OCI-M2 (cell line): Measurements from ENCODE around the gene WNT5A.

Experiments
- DNase-seq: peaks from one replicate; lab custom pipeline; 2025; ENCODE audit not compliant: unreplicated experiment; lab: John Stamatoyannopoulos, UW

Gene WNT5A

DNA sequence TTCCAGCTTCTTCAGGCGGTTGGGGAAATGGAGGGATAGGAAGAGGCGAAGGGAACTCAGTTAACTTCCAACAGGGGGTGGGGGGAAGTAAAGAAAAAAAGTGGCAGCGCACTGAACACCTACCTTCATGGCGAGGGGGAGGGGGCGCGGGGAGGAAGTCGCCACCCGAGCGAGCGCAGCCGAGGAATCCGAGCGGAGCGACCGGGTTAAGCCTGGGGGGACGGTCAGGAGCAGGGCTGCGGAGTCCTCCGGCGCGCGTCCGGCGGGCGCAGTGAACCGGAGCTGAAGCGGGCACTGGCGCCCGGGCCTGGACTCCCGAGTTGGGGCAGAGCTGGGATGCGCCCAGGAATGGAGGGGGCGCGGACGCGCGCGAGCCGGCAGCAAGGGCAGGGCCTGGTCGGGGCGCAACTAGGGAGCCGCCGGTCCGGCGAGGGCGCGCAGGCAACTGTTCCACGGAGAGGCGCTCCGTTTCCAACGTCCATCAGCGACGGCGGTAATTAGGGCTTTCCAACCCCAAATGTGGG, at the start of gene WNT5A:
WNT5A (minus strand) TSS at position 450 of the 524 bp plus-strand sequence; CDS start at position 129, 321 bp downstream.
- no peak for DNase-seq

DNA sequence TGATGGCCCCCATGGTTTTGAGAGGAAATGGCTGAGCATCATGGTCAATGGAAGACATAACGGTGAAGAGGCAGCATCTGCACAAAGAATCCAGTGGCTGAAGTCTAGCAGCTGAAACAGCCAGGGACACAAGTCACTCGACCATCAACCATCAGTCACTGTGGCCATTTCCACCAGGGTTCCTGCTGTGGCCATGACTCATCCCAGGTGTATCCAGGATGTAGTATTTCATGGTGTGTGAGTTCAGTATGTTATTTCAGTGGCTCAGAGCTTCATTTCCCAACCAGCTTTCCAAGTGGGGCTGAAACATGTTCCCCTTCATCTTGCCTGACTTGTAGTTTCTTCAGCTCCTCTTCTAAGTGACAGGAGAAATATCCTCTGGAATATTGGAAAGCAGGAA, 47.8 kb upstream of the WNT5A start:
- no peak for DNase-seq

DNA sequence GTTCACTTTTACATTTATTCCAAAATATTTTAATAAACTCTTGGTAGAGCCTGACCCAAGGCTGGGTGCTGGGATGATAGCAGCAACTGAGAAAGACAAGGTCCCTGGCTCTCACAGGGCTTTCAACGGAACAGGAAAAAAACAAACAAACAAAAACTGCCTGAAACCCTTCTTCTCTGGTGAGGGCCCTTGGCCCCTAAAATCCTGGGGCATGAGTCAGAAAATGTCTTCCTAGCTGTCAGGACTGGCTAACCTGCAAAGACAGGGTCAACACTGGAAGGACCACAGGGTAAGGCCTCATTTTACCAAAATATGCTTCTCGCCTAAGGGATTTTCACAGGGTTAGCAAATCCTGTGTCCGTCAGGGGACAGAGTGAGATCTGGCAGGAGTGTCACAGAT, 45.7 kb upstream of the WNT5A start:
- no peak for DNase-seq

DNA sequence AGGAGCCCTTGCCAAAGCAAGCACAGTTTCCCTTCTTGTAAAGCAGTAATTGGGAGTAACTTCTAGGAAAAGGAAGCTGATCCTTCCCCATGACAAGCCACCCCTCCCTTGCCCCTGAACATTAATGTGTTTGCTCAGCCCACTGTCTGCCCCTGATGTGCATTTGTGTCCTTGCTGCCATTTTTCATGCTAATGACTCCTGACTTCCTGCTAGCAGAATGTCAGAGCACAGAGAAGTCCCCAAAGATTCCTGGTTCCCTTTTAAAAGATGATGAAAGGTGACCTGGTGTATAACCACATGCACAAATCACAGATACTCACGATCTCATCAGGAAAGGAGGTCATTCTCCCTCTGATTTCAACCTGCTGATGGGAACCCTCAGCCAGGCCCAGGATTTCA, 44.2 kb upstream of the WNT5A start:
- no peak for DNase-seq

DNA sequence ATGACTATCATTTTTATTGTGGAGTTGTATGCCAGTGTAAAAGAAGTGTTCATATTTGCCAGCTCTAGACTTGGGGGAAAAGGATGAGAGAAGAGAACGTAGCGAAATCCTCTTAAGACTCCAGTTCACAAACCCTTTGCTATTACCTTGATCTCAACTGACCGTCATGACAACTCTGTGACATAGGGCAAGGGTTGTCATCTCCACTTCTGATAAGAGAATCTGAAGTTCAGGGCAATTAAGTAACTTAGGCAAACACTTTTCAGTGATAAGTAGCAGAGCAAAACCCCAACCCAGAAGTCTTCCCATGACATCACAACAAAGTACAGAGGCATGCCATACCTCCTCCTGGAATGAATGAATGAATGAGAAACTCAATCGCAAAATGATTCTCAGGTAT, 40.3 kb upstream of the WNT5A start:
- no peak for DNase-seq

DNA sequence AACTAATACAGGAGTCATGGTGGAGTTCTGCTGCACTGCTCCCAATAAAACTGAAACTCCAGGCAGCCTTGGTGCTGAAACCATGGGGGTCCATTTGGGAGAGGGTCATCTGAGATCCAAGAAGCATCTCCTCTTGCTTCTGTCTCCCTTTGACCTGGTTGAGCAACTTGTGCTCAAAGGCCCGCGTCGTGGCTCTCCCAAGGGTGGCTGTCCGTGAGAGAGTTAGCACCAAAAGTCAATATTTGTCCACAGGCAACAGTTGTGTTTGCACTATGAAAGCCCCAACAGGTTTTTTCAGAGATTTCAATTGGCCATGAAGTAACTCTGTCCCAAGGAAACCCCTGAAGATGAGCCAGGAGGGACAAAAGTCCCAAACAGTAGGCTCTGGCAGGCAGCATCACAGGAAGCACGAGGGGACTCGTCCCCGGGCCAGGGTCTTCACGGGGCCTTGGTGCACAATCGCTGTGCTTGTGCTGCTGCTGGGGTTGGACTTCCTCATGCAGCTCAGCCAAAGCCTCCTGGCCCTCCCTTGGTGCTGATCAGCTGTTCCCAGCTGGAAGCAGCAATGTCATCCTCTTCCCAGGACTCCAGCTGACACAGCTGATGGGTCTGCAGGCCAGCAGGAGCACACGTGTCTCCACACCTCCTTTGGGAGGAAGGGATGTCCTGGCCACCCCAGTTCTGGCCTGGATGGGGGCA, 39.4 kb upstream of the WNT5A start:
- no peak for DNase-seq

DNA sequence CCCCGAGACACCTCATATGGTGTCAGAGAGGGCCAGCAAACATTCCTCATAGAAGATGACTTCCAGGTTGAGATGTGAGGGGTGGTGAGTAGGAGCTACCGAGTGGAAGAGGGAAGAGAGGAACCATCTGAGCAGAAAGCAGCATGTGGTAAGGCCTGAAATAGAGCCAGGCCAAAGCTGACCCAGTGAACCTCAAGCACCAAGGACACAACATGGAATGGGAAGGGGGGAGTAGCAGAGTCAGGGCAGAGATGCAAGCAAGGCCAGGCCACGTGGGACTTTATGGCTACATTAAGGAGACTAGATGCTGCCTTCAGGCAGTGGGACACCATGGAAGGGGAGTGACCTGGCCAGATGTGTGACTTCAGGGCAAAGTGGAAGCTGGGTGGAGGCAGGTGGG, 38.3 kb upstream of the WNT5A start:
- no peak for DNase-seq

DNA sequence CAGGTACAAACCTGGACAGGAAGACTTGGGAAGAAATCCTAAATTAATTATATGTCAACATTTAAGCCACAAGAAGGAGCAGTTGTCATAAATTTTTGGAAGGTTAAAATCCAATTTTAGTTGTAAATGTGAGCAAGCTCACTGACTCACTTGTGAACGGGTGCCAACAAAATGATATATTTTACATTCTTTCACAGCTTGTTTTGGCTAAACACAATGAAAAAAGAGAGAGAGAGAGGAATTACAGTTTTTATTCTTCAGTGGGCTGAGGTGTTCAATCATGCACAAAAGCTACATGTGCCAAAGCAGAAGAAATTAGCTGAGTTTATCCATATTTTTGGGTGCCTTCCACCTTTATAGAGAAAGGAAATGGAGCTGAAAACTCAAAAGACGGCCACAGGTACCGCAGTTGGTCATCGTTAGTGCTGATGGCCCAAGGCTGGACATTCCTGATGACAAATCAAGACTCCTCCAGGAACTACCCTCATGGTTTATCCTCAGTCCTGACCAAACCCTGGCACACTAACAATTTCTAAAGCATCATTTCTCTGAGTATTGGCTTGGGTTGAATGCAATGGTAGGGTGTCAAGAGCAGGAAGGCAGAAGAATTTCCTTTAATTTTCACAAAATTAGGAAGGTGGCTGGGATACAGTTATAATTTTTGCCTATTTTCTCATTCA, 37.6 kb upstream of the WNT5A start:
- DNase-seq = no peak

DNA sequence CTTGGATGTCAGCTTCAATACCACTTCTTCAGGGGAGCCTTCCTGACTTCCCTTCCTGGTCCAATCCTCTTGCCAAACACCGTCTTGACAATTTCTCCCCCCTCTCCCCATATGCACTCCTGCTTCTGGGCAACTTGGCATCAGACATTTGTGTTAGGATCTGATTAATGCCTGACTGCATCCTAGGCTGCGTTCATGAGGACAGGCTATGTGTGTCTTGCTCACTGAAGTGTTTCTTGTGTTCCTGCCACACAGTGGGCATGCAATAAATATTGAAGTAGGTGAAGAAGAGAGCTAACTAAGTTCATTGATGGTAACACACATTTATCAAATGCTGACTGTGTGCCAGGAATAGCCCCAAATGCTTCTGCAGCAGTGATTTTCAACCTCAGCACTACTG, 36.4 kb upstream of the WNT5A start:
- no peak for DNase-seq

DNA sequence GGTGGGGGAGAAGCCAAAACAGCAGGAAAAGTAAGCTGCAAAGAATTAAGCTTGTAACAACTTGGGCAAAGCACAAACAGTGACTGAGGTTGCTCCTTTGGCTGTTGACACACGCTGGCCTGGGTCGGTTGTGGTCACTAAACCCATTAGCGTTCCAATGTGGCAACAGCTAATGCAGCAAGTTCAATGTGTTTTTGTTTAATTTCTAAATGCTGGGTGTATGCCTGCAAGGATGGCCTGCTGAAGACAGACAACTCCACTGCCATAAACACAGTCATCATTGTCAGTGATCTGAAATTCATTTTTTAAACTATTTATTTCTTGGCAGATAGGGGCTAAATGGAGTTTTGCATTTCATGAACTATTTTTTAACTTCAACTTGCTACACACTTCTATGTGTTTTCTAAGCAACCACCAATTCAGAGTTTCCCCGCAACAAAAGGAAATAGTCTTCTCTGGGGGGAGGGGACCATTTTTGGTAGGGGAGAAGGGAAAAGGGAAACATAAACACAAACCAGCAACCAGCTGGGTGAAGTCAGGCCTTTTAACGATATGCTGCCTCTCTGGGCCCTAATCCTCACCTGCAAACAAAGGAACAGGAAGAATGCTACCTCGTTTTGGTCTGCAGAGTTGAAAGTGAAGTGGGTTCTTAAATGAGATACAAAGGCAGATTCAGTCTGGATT, 34.8 kb upstream of the WNT5A start:
- DNase-seq = no peak

DNA sequence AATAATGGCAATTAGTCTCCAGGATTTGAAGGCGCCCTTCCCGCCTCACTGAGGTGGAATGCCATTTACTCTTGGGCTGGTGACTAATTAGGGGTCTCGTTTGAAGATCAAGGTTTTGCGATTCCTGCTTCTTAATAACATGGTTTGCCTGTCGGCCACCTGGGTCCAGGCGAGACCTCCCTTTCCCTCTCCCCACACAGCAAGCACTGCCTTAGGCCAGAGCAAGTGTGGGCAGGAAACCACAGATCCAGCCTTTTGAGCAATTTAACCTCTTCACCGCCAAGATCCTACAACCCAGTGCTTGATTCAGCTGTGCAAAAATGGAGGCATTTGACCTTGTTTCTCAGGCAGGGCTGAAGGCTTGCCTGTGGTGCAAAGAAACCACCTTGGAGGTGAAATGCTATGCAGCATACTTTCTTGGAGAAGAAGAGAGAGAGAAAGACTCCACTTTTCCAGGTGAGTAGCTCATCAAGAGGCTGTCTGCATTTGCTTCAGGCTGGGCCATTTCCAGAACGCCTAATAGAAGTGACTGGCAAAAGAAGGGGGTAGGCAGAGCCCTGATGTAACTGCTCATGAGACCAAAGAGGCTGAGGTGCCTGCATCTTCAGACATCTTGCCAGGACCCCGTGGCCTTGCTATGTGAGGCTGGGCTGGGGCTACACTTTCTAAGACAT, 34.1 kb upstream of the WNT5A start:
- DNase-seq = no peak

DNA sequence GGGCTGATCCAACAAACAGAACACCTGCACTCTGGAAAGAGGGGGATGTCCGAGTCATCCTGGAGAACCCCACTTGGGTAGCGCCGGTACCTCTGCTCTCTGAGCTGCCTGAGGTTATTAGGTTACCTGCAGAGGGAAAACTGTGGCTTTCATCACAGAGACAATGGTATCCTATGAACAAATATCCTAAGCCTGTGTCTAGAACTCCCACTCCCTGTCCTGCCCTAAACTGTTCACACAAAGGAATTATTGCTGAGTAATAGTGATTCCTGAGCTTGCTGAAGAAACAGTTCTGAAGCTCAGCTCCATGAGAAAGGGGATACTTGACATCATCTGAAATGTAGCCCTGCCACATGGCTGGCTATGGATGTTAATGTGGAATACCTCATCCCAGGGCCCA, 31.9 kb upstream of the WNT5A start:
- DNase-seq = no peak

DNA sequence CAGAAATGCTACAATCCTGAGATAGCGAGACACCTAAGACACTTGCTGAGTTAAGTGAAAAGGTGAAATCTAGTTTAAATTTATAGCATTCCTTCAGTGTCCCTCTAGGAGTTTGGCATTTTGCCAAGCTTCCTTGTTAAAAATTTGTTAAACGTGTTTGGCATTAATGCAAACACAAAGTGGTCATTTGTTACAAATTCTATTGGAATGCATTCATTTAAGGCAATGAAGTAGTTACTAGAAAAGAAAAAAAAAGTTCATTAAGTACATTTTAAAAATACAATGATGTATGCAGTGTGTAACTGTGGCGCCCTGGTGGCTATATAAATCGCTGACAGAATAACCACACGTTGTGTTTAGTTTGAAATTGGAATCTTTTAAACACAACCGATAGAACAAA, 31.3 kb upstream of the WNT5A start:
- DNase-seq = no peak

DNA sequence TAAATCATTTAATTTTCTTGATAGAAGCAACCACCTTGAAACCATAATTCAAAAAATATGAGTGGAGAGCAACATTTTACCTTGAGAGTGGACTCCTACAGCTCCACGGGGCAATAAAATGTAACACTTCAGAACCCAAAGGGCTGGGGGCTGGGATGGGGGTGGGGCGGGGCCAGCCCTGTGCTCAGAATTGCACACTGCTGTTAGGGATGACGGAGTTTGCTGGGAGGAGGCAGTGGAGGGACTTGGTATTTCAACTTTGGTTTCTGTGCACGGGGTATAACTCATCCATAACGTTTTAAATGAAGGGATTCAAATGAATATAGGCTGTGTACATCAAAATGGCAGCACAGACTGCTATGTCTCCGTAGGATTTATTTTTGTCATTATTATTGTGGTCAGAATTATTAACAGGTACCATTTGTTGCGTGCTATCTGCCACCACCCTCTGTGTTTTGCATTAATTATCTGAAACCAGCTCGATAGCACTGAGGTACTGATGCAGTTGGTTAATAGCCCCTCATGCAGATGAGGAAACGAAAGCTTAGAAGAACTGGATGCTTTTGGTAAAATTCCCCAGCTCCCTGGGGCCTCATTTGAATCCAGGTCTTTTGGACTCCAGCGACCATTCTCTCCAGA, 29.4 kb upstream of the WNT5A start:
- DNase-seq = no peak

DNA sequence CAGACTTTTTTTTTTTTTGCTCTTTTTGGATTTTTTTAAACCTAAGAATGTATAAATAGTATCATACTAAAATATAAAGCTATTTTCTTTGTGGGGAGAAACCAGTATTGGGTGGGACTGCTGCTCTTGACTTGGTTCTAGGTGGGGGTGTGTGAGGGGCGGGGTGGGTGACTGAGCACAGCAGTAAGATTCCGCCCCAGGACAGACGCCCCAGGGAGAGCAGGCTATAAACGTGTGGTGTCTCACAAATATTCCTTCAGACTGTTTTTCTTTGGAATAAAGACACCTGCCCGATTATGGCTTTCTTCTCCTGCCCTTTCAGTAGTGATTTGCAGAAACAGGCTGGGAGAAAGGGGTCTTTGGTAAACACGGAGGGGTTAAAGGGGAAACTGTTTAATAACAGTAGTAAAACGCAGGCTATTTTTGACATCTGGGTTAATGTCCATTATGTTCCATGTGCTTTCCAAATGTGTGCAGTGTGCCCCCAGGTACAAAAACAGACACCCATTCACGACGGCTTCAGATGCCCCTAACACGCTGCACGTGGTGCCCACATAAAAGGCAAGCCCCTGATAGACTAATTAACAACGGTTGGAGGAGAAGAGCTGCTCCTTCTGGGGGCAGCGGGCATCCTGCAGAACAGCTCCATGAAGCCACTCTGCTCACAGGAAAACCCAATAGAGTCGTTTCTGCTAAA, 28.6 kb upstream of the WNT5A start:
- no peak for DNase-seq

DNA sequence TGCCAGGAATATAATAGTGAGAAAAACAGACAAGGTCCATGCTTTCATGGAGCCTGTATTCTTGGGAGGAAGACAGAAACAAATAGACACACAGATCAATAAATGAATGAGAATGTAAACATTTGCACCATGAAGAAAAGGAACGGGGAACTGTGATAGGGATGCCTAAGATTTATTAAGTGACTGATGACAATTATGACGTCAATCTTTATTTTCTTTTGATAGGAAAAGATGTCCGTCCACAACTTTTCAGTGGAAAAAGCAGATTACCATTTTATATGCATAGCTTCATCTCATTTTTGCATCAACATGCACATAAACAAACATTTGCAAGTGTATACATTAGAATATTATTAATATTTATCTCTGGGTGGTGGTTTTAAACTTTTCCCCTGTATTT, 27.9 kb upstream of the WNT5A start:
- DNase-seq = no peak

DNA sequence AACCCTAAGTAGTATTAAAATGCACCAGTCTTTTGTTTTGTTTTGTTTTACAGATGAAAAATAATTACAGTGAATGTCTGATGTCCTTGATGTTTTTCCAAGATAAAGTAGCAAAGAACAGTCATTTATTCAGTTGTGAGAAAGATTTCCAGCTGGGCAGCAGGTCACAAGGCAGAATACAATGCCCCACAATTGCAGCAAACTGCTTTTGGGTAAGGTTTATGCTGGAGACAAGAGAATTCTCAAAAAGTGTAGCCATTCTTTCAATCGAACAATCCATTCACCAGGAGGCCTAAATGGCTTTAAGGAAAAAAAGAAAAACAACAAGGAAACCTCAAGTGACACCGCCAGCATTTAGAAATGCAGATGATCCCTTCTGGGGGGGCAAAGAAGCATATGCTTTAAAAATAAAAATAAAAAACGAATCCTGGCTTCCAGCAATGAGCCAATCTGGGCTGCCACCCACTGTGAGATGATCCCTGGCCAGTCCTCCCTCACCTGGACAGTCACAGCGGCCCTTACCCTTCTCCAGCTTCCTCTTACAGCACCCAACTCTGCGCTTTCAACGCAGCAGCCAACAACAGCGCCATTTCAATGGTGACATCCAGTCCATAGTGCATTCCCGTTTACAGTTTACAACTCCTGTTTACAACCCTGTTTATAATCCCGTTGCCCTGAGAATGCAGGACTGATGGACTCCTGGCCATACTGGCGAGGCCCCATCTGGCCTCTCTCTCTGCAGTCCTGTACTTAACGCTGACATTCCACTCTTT, 25.7 kb upstream of the WNT5A start:
- no peak for DNase-seq

DNA sequence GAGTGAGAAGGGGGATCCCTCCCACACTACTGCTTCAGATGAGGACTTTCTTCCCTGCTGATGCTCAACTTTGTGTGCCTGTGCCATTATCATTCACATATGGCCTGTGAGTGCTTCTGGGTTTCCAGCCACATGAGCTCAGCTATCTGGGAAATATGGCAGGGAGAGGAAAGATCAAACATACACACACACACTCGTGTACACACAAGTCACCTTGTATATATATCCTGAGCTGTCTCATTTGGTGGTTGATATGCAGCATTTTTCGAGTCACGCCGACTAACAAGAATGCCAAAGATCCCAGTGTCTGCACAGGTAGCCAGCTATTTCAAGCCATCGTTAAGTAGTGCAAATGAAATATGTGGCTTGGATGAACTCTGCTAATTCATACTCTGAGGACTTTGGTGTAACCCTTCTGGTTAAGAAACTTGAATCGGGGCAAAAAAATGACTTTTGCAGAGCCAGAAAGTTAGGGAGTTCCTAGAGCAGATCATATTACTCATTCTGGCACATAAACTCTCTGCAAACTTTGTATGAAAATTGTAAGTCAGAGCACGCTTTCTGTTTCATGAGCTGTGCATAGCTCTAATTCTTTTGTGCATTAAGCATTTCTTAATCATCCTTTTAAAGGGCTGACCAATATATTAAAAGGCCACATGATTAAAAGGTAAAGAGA, 24.9 kb upstream of the WNT5A start:
- DNase-seq = no peak

DNA sequence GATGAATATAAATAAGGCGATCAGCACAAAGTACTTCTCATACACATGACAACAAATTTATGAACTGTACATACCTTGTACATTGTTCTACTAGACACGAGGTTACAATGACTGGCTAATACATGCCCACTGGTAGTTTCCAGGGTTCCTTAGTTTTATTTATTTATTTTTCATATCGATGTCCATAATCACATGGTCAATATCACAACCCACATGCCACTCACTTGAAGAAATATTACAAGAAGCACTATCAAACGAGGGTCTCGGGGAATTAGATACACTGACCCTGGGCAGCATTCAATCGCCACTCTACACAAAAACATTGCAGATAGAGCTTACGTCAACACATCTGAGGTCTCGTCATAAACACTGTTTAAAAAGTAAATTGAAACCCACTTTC, 21.2 kb upstream of the WNT5A start:
- DNase-seq = no peak
